Diencephalon (tissue), 1 donor: ENCODE results near the gene RHD. TPM values are rescaled to one million over a fixed set of nuclear protein-coding genes. Genes with fewer than 3 reads are reported as not detected.

Experiments used
- total RNA-seq: library from RNA; depleted of rRNA; stranded (reverse); fragments of >200 nt; gene quantifications from one replicate; pipeline ENCODE4 v1.2.3, GENCODE V29; 2014

RHD gene
- 0.92 TPM for total RNA-seq

GRCh38 chr1:25272238-25272637 is at the start of gene RHD:
TSS of gene RHD (plus strand) at chr1:25272509. CDS start at chr1:25272548, 39 bp downstream.

DNA sequence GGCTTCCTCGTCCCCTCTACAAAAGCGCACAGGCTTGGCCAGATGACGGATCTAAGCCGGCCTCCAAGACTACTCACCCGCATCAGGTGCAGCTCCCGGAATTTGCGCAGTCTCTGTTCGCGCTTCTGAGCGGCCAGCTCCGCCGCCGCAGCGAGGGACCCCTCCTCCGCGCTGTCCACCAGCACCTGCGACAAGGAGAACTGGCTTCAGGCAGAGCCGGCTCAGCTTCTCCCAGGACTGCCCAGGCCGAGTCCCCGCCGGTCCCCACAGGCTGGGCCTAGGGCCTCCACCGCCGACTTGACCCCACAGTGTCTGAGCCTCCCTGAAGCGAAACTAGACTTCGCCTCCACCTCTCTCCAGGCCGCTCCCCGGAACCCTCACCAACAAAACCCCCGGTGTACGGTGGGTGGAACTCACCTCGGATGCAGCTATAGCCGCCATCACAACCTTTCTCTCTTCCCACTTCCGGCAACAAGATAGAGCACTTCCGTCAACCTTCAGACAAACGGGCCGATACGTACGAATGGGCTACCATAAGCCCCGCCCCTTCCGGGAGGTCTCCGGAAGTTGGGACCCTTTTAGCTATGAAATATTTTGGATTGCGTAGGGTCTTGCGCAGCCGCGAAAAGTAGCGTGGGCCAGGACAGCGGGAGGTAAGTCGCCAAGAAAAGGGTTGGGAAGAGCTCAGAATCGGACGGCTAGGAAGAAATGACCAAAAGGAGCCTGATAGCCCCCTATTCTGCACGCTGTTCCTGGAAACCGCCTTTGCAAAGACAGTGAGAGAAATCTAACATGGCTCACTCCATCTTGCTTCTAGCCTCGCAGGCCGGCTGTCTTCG is 40.1 kb upstream of the RHD start, which contains the start of gene SYF2:
SYF2 (minus strand) TSS at position 476 of the 839 bp plus-strand sequence; CDS start at position 441, 35 bp downstream.

GRCh38 chr1:25247024-25247828 is 25.1 kb upstream of the RHD start, which contains the start of gene RSRP1:
TSS of gene RSRP1 (minus strand) at chr1:25247454. CDS start at chr1:25246963, 491 bp downstream.

GRCh38 chr1:25338188-25338981 is 66.1 kb downstream of the RHD start, which contains the start of gene TMEM50A:
TSS of gene TMEM50A (plus strand) at chr1:25338334. CDS start at chr1:25340487, 2,153 bp downstream.

Other genes with a start within 250 kb of the RHD start
- gene SYF2, start 40.0 kb upstream of the RHD start, total RNA-seq: 36.9 TPM
- gene RSRP1, start 25.1 kb upstream of the RHD start, total RNA-seq: 63.4 TPM
- gene TMEM50A, start 65.8 kb downstream of the RHD start, total RNA-seq: 123 TPM
- gene RHCE, start 148.3 kb downstream of the RHD start, total RNA-seq: 1.4 TPM
- 50.7 TPM for gene MACO1, start 158.4 kb downstream of the RHD start, total RNA-seq